ENCODE data around the gene AMPD2.

The AMPD2 gene

GRCh38 chr1:109619576-109620400 lies at the start of gene AMPD2, which contains the start of gene GNAT2:
Gene AMPD2 (plus strand): TSS chr1:109619837. CDS start chr1:109621176, 1,339 bp downstream.
Gene GNAT2 (minus strand): TSS chr1:109619616. CDS start chr1:109612870, 6,746 bp downstream.
- peak; percentile 80 for DNase-seq (ENCODE audit: low spot score)
- FAIRE-seq, result no peak

DNA sequence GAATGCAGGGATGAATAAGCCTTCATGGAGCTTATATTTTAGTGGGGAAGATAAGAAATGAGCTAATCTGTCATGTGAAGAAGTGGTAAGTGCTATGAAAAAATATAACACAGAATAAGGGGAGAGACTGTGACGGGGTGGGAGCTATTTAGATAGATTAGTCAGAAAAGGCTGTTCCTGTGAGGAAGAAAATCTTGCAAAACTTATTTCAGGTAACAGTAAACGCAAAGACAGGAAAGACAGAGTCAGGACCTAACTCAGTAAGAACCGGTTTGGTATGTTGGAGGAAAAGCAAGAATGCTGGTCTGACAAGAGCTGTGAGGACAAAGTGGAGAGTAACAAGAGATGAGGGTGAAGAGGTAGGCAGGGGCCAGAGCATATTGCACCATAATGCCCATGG lies 49.2 kb upstream of the AMPD2 start:
- FAIRE-seq (no peak), DNase-seq (ENCODE audit: low spot score) (no peak)

DNA sequence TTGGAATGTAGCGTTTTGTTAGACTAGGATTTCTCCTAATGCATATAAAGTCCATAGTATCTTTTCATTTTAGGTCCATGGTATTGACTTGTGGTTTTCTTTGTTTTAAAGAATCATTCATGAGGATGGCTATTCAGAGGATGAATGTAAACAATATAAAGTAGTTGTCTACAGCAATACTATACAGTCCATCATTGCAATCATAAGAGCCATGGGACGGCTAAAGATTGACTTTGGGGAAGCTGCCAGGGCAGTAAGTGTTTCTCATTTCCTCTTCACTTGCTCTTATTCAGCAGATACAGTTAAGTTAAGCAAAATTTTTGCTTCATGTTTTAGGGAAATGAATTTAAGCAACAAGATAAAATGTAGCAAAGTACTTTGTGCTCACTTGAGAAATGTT lies 45.9 kb upstream of the AMPD2 start:
- FAIRE-seq (no peak), DNase-seq (ENCODE audit: low spot score) (no peak)

DNA sequence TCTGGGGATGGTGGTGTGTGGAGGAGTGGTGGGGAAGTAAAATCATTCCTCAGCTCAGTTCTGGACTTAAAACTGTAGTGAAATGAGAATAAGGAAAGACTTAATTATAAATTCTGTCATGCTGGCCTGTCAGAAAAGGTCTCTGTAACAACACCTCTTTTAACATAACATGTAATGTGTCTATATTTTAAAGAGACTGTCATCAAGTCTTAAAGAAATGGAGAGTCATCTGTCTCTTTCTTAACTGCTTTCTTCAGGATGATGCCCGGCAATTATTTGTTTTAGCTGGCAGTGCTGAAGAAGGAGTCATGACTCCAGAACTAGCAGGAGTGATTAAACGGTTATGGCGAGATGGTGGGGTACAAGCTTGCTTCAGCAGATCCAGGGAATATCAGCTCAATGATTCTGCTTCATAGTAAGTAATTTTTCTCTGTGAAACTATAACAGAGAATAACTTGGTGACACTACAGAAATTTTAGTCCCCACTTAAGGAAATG lies 40.6 kb upstream of the AMPD2 start:
- DNase-seq (ENCODE audit: low spot score) (no peak), FAIRE-seq (no peak)

DNA sequence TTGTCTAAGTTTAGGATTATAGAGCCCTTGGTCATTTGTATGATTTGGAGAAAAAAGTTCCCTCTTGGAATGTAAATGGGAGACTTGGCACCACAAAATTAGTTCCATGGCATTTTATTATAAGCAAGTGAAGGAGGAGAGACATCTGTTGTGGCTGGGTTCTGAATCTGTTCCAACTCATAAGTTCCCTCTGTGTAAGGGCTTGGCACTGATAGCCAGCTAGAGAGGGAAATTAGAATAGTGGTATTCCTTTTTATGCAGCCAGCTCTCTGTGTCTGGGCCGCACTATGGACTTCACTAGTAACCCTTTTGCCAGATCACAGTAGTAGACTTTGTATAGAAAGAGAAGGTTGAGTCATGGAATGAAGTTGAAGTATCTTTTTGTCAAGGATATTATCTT lies 40.1 kb upstream of the AMPD2 start:
- no peak for FAIRE-seq
- DNase-seq (ENCODE audit: low spot score), result no peak

- no peak for FAIRE-seq
- DNase-seq (ENCODE audit: low spot score), result no peak
Measured at GRCh38 chr1:109582021-109582420, 37.6 kb upstream of the AMPD2 start.

DNA sequence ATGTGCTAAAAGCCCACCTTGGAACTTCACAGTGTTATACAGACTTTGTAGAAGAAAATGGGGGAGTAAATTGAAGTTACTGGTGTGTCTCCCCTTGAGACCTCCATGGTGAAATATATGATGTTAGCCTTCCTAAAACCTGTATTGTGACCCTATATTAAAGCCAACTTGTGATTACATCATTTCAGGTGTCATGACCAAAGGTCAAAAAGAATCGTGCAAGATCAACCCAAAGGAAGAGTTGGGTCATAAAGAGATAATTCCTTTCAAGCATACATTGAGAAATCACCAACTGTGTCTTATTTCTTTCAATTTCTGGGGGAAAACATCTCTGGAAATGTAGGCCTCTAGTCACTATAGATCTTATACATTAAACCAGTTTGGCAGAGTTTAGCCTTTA lies 34.9 kb upstream of the AMPD2 start:
- FAIRE-seq (no peak), DNase-seq (ENCODE audit: low spot score) (no peak)

DNA sequence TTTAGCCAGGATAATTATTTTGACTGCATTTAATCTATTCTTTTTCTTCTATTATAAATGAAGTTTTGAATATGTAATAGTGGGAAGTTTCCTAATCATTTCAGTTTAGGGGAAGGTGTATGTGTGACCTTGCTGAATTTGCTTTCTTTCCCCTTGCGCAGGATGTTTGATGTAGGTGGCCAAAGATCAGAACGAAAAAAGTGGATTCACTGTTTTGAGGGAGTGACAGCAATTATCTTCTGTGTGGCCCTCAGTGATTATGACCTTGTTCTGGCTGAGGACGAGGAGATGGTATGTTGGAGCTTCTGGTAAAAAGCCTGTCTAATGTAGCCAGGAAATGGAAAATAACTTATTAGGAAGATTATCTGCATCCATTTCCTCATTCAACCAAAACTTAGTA lies 33.6 kb upstream of the AMPD2 start:
- no peak for FAIRE-seq
- no peak for DNase-seq (ENCODE audit: low spot score)

DNA sequence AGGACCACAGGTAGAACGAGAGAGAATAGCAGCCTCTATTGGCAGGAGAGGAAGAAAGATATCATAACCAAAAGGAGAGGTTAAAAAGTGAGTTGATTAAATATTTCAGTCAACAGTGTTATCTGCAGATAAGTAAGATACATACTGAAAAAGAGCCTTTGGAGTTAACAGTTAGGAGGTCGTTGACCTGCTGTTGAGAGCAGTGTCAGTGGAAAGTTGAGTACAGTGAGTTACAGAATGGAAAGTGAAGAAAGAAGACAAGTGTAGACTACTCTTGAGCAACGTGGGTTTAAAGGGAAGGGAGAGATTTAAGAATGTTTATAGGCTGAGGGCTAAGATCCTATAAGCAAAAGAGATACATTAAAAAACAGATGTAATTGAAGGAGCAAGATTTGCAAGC lies 30.5 kb upstream of the AMPD2 start:
- no peak for DNase-seq (ENCODE audit: low spot score)
- FAIRE-seq, result no peak

DNA sequence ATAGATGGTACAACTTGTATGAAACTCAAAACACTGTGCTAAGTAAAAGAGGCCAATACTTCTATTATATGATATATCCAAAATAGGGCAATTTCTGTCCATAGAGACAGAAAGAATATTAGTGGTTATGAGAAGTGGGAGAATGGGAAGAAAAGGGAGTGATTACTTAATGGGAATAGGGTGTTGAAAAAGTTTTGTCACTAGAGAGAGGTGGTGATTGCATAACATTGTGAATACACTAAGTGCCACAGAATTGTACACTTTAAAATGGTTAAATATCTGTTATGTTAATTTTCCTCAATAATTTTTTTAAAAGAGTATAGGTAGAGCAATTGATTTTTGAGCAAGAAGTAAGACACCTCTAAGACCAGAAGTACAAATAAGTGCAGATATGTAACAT lies 30.0 kb upstream of the AMPD2 start:
- DNase-seq (ENCODE audit: low spot score), result no peak
- FAIRE-seq, result no peak

GRCh38 chr1:109592916-109593315 lies 26.7 kb upstream of the AMPD2 start:
- no peak for DNase-seq (ENCODE audit: low spot score)
- no peak for FAIRE-seq

GRCh38 chr1:109595531-109595930 lies 24.1 kb upstream of the AMPD2 start:
- DNase-seq (ENCODE audit: low spot score) (no peak), FAIRE-seq (peak; percentile 25)

DNA sequence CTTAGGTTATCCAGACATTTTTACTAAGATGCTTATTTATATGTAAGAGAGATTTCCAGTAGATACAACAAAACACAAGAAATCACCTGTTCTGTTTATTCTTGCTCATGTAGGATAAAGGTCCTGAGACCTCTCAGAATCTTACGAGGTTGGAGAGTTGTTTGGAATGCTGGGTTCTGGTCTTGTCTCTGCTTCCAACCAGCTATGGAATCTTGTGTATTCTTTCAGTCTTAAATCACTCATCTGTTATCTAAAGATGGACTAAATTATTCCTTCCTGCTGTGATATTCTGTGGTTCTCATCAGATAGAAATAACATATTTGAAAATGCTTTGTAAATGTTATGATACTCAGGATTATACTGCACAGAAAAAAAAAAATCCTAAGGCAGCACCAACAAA lies 21.5 kb upstream of the AMPD2 start:
- DNase-seq (ENCODE audit: low spot score), result no peak
- no peak for FAIRE-seq

- no peak for FAIRE-seq
- DNase-seq (ENCODE audit: low spot score), result no peak
Measured at GRCh38 chr1:109598655-109599054, 21.0 kb upstream of the AMPD2 start.

DNA sequence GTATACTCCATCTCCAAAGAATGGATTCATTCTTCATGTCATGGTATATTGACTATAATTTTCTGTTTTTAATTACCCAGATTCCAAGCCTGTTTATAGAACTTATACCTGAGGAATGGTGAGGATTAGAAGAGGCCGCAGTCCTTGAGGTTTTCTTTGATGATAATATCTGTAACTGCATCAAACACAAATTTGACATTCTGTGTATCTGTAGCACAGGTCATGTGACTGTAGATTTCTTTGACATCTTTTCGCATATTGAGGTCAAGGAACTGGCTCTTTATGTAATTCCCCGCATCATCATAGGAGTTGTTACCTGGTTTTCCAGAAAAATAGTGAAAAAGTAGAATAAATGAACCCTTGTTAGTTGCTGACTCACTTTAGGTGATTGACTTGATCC lies 16.4 kb upstream of the AMPD2 start:
- no peak for FAIRE-seq
- DNase-seq (ENCODE audit: low spot score), result no peak

- no peak for DNase-seq (ENCODE audit: low spot score)
Measured at GRCh38 chr1:109605381-109605780, 14.3 kb upstream of the AMPD2 start.

GRCh38 chr1:109609881-109610280 lies 9.8 kb upstream of the AMPD2 start:
- FAIRE-seq (no peak), DNase-seq (ENCODE audit: low spot score) (peak; percentile 11)

More at GRCh38 chr1:109605381-109605780, 14.3 kb upstream of the AMPD2 start:
- FAIRE-seq, result no peak

GRCh38 chr1:109610609-109611307 lies 8.9 kb upstream of the AMPD2 start:
- DNase-seq (ENCODE audit: low spot score) (peak; percentile 74), FAIRE-seq (peak; percentile 40)

- no peak for FAIRE-seq
- DNase-seq (ENCODE audit: low spot score), result no peak
Measured at GRCh38 chr1:109611308-109611990, 8.2 kb upstream of the AMPD2 start.

DNA sequence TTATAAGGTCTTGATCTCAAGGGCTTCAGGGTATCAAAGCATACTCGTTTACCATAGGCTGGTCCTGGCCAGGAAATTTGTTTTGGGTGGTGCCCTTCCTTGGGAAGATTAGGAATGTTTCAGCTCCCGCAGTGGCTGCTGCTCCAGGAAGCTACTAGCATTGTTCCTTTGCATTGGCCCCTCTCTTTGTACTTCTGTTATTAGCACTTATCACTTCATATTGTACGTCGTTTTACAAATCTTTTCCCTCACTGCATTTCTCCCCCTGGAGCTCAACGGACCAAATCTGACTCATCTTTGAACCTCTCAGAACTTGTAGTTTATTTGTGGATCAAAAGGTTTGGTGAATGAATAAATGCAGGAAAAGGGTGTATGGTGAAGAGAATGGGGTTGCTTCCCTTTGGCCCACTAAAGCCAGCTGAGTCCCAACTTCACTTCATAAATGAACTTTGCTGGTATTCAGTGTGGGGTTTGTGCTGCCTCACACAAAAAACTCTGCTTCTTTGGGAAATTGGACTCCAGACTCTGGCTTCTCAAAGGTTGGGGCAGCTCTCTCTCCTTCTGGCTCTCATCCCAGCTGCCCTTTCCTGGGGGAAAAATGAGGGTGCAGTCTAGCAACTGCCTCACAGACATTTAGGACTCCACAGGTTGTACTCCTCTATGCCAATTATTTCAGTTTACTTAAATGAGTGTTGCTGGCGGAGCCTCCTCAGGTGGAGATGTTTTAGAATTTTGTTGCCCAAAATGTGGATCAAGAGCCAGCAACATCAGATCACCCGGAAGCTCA lies 6.1 kb upstream of the AMPD2 start:
- DNase-seq (ENCODE audit: low spot score) (no peak), FAIRE-seq (no peak)

DNA sequence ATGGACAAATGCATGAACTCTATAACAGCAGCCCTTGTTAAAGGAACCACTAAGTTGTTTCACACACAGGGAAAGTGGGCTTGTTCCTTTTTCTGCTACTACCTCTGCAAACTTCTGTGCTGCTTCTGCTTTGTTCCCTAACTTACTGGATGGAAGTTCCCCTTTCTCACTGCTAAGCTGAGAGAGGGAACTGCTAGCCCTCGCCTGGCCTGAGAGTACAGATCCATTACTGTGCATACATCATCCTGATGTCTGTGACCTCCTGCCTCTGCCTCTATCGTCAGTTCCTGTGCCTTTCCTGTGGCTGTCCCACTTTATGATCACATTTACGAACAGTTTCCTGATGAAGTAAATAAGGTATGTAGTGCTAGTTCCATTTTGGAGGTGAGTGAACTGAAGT lies 3.8 kb upstream of the AMPD2 start:
- DNase-seq (ENCODE audit: low spot score) (no peak), FAIRE-seq (no peak)

Measured in RCC 7860 (cell line).